Measurements from ENCODE around the gene SHC3. TPM values are rescaled to one million over a fixed set of nuclear protein-coding genes. Genes with fewer than 3 reads are reported as not detected.

SHC3 gene
- total RNA-seq, 2 donors from 2014 or later = 5.7 to 6.9 TPM

DNA sequence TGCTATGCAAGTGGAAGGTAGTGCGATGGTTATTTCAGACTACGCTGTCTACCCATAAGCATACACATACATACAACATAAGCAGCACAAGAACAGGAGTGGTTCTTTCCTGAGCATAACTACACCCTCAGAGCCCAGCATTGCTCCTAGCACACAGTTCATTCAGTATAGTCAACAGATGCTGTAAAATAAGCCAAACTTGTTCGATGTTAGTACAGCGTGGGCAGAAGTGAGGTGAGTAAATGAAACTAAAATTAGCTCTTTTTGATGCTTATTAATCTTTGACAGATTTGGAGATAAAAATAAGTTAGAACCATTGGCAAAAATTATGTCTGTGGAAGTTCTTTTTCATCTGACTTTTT lies 139.5 kb downstream of the SHC3 start:
- WGBS, 2 donors = 94 to 97% methylated on average over 4 of the region's 4 CpGs
- no peak for ATAC-seq
- no peak overlapping the region for H3K27ac ChIP-seq
- H3K27me3 ChIP-seq = no peaks in the 10 kb centered on the region
- intact Hi-C loops (cut with DNase I) = no loop called here
- no peak for DNase-seq
- TF ChIP-seq POLR2A (IDR thresholded peaks at IDR 0.05) = no peak
- TF ChIP-seq, protein P1, sequence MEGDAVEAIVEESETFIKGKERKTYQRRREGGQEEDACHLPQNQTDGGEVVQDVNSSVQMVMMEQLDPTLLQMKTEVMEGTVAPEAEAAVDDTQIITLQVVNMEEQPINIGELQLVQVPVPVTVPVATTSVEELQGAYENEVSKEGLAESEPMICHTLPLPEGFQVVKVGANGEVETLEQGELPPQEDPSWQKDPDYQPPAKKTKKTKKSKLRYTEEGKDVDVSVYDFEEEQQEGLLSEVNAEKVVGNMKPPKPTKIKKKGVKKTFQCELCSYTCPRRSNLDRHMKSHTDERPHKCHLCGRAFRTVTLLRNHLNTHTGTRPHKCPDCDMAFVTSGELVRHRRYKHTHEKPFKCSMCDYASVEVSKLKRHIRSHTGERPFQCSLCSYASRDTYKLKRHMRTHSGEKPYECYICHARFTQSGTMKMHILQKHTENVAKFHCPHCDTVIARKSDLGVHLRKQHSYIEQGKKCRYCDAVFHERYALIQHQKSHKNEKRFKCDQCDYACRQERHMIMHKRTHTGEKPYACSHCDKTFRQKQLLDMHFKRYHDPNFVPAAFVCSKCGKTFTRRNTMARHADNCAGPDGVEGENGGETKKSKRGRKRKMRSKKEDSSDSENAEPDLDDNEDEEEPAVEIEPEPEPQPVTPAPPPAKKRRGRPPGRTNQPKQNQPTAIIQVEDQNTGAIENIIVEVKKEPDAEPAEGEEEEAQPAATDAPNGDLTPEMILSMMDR (IDR thresholded peaks at IDR 0.05) = no peak
- no peaks in the 10 kb centered on the region for H3K9me3 ChIP-seq
- H3K4me3 ChIP-seq = no peak overlapping the region
- H3K36me3 ChIP-seq (replicated peaks in 1 of 2; ENCODE audit: insufficient read depth in 1 of 2, low read depth in 2 of 2) = no peaks in the 10 kb centered on the region
- H3K4me1 ChIP-seq = no peaks in the 10 kb centered on the region

DNA sequence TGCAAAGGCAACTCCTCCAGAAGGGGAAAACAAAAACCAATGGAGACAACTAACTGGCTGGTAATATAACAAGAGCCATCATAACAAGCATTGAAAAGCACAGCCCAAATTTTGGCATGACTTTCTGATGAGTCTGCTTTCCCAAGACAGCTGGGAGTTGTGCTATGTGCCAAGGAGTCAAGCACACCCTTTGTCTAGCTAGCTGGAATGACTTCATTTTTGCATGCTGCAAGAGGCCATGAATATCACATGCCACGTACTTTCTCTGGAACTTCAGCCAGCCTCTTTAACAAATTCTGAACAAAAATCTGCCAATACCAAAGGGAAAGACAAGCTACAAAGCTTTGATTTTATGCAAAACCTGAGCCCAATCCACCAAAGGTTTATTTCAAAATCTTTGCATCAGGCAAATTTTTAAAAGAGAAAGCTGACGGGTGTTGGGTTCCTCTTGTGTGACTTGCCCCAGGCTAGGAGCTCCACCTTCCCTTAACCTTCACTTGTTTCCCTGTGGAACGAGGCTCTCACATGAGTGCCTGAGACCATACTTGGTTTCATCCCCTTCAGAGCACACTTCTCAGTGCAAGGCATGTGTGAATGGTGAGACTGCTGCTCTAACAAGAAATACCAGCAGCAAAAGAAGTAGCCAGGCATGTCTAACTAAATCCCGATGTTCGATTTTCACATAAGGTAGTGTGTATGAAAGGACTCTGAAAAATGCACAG lies 140.1 kb downstream of the SHC3 start:
- Histone ChIP-seq H3K9me3 (no peaks in the 10 kb centered on the region), H3K4me3 (no peak overlapping the region), H3K27ac (no peak overlapping the region), H3K36me3 (replicated peaks in 1 of 2; ENCODE audit: insufficient read depth in 1 of 2, low read depth in 2 of 2) (no peaks in the 10 kb centered on the region), H3K27me3 (no peaks in the 10 kb centered on the region), H3K4me1 (no peaks in the 10 kb centered on the region)
- intact Hi-C loops (cut with DNase I) = no loop called here
- WGBS, 2 donors = 68 to 85% methylated on average over 5 of the region's 5 CpGs
- TF ChIP-seq, protein P1 (IDR thresholded peaks at IDR 0.05) = no peak
- no peak for TF ChIP-seq POLR2A (IDR thresholded peaks at IDR 0.05)
- DNase-seq (peak in 1 of 4 donors; percentile 32), ATAC-seq (peak; percentile 52)

DNA sequence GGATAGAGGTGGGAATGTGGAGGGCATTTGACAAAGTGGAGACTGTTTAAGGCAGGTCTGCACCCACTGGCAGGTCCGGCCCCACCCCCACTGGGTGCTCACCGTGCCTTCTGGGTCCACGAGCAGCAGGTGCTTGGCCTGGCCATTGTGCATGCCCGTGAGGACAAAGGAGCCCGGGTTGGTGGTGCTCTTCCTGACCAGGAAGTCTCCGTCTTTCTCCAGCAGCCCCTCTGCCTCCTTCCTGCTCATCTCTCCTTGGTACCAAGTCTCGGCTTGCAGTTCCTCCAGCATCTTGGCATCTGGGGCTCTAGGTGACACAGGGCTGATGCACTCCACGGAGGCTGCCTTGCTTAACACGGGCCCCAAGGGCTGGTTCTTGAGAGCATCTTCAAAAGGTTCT lies 140.7 kb downstream of the SHC3 start:
- H3K27ac ChIP-seq = no peak overlapping the region
- no peaks in the 10 kb centered on the region for H3K9me3 ChIP-seq

DNA sequence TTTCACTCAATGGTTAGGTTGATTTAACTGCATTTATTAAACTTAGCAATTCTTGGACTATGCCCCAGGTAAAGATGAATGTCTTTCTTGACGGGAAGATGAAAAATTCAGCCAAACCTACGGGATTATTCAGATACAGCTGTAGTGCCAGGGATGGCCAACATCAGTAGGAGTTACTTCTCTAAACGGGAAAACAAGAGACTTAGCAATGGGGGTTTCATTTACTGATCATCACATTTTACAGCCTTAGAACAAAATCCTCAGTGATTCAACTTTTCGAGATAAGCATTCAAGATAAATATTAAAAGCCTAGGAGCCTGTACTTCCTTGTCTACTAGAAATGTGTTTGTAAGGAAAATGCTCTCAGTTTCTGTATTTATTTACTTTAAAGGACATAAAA lies 141.3 kb downstream of the SHC3 start:
- Histone ChIP-seq H3K27me3 (no peaks in the 10 kb centered on the region), H3K4me3 (no peak overlapping the region), H3K36me3 (replicated peaks in 1 of 2; ENCODE audit: insufficient read depth in 1 of 2, low read depth in 2 of 2) (no peaks in the 10 kb centered on the region), H3K27ac (no peak overlapping the region), H3K4me1 (no peaks in the 10 kb centered on the region), H3K9me3 (no peaks in the 10 kb centered on the region)
- 47 to 63% methylated on average over 4 of the region's 4 CpGs for WGBS, 2 donors
- TF ChIP-seq POLR2A (IDR thresholded peaks at IDR 0.05) = no peak
- TF ChIP-seq, protein P1 (IDR thresholded peaks at IDR 0.05) = no peak
- intact Hi-C loops (cut with DNase I) = no loop called here
- DNase-seq (no peak), ATAC-seq (no peak)

More for the DNA sequence above, 140.7 kb downstream of the SHC3 start:
- Histone ChIP-seq H3K4me3 (no peak overlapping the region), H3K27me3 (no peaks in the 10 kb centered on the region), H3K4me1 (no peaks in the 10 kb centered on the region), H3K36me3 (replicated peaks in 1 of 2; ENCODE audit: insufficient read depth in 1 of 2, low read depth in 2 of 2) (no peaks in the 10 kb centered on the region)
- intact Hi-C loops (cut with DNase I) = no loop called here
- ATAC-seq = no peak
- TF ChIP-seq, protein P1 (IDR thresholded peaks at IDR 0.05) = no peak
- TF ChIP-seq POLR2A (IDR thresholded peaks at IDR 0.05) = no peak
- DNase-seq = no peak
- 83 to 91% methylated on average over 9 of the region's 9 CpGs for WGBS, 2 donors

DNA sequence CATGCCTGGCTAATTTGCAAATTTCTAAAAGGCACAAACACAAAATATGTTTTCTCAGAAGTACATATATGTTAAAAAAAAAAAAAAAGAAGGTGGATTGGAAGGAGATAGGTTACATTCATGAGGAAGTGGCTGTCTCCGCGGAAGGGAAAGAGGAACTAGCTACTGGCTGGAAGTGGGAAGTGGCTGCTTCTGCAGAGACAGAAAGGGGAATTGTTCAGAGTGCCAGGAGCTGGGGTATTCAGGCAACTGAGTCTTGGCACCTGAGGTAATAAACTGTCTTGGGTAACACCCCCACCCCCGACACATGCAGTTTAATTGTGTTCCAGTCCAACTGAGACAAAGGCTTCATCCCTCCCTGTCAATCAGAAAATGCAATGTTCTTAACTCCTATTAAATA lies 141.7 kb downstream of the SHC3 start:
- H3K36me3 ChIP-seq (replicated peaks in 1 of 2; ENCODE audit: insufficient read depth in 1 of 2, low read depth in 2 of 2) = no peaks in the 10 kb centered on the region
- TF ChIP-seq, protein P1 (IDR thresholded peaks at IDR 0.05) = no peak
- no peak for TF ChIP-seq POLR2A (IDR thresholded peaks at IDR 0.05)
- H3K4me1 ChIP-seq = no peaks in the 10 kb centered on the region
- peak in 1 of 4 donors; percentile 46 for DNase-seq
- ATAC-seq = no peak
- WGBS, 2 donors = 58 to 75% methylated on average over 3 of the region's 3 CpGs
- intact Hi-C loops (cut with DNase I) = no loop called here
- H3K27me3 ChIP-seq = no peaks in the 10 kb centered on the region
- H3K9me3 ChIP-seq = no peaks in the 10 kb centered on the region
- no peak overlapping the region for H3K4me3 ChIP-seq
- H3K27ac ChIP-seq = no peak overlapping the region

All from body of pancreas (tissue), 4 donors.